Epithelial cell of esophagus (primary cell): Measurements from ENCODE around the gene DIPK2A.

Source experiments
- DNase-seq: peaks from one replicate; pipeline ENCODE4 v3.0.0; 2010; ENCODE audit warnings: low read depth
- H3K4me3 ChIP-seq: 2 replicates; pipeline ENCODE4 v1.5.1; 2011; ENCODE audit warnings: mild to moderate bottlenecking, low read length, control low read depth
- TF ChIP-seq, protein P1 (sequence below): IDR thresholded peaks from 2 replicates; pipeline ENCODE4 v1.5.1; 2011; ENCODE audit warnings: low read depth, mild to moderate bottlenecking, low read length, control low read depth, inconsistent platforms; ENCODE audit not compliant: insufficient read depth; ENCODE audit errors: missing control alignments

The DIPK2A gene

DNA sequence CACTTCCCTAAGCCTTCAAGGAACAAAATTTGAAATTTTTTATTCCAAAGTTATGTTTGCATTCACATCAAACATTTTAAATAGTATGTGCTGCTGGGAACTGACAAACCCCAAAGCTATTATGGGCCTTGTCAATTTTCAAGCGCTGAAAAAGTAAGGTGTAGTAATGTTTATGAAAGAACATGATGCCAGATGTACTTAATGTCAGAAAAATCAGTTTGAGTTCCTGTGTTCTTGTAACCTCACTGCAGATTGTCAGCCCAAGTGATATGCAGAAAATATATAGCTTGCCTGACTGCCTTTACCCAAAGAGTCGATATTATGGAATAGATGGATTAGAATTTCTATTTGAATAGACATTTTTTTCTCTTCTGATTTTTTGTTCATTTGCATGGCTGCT, 20.8 kb upstream of the DIPK2A start:
- TF ChIP-seq, protein P1, sequence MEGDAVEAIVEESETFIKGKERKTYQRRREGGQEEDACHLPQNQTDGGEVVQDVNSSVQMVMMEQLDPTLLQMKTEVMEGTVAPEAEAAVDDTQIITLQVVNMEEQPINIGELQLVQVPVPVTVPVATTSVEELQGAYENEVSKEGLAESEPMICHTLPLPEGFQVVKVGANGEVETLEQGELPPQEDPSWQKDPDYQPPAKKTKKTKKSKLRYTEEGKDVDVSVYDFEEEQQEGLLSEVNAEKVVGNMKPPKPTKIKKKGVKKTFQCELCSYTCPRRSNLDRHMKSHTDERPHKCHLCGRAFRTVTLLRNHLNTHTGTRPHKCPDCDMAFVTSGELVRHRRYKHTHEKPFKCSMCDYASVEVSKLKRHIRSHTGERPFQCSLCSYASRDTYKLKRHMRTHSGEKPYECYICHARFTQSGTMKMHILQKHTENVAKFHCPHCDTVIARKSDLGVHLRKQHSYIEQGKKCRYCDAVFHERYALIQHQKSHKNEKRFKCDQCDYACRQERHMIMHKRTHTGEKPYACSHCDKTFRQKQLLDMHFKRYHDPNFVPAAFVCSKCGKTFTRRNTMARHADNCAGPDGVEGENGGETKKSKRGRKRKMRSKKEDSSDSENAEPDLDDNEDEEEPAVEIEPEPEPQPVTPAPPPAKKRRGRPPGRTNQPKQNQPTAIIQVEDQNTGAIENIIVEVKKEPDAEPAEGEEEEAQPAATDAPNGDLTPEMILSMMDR: no peak
- no peak overlapping the region for H3K4me3 ChIP-seq
- DNase-seq: no peak

DNA sequence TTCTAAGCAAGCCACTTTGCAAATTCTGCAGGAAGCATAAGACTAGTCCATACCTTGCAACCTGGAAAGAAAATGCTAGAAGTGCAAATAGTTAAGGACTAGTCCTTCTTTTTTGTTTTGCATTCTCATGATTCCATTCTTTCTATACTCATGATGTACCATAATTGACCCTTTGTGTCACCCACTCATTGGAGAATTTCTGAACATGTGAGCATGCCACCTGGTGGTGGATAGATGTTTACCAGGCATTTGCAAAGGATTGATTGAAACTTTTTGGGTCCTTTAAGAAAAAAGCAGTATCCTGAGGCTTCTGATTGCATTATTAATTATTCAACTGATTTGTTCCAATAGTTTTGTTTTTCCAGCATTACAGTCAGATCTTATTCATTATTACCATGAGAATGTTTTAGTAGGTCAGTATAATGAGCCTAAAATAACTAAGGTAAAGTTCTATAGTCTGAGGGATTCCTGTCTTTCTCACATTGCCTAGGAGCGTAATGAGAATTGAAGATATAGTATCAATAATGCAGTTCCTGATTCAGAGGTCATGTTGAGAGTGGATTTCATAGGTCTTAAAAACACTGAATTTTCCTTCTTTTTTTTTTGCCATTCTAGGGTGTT, 20.2 kb upstream of the DIPK2A start:
- peak; percentile 59 for DNase-seq

DNA sequence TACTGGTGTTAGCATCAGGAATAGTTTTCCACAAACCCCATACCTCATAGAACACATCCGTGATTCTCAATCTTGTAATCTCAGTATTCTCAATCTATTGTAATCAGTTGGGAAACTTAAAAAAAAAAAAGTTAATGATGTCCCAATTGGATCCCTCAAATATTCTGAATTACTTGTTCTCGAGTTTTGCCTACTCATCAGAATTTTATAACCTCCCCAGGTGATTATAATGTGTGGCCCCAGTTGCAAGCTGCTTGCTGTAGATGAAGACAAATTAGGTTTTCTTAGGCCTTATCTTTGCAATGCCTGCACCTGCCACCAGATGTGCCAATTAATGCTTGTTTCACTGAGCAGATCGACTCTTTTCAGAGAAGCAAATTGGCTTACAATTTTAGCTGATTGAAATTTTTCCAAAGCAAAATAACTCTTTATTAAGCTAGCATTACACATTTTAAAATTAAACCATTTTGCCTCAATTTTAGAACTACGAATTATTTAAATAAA, 19.0 kb upstream of the DIPK2A start:
- DNase-seq: no peak
- H3K4me3 ChIP-seq: no peak overlapping the region
- TF ChIP-seq, protein P1: peak; percentile 28

More for the DNA sequence above, 20.2 kb upstream of the DIPK2A start:
- TF ChIP-seq, protein P1: peak; percentile 81
- no peak overlapping the region for H3K4me3 ChIP-seq

DNA sequence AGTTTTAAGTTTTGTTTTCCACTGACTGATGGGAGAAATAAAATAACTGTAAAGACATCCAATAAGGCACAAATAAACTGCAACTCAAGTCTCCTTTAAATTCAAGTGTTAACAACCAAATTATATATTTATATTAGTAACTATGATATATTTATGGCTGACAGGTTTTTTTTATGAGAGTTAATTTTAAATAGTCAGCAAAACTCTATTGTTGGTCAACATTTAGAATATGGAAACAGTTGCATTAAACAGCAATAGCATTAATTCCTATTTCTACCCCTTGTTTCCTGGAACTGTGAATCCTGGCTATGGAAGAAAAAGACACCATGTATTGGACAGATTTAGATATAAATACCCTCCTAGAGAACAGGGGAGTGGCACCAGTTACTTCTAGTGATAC, 16.5 kb upstream of the DIPK2A start:
- TF ChIP-seq, protein P1: no peak
- DNase-seq: no peak

DNA sequence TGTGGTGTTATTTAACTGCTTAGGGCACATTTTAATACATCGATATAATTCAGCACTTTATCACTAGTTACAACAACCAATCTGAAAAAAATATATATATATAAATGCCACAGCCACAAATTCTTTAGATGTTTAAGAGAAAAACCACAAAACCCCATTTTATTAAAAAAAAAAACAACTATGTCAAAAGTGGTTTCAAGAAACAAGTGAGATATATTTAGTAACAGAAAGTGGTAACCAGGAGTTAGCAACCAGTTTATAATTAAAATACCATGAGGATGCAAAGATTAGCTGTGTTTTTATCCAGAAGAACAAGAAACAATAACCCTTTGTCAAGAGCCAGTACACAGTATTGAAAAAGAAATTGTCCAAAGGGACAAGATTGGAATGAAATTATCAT, 14.8 kb upstream of the DIPK2A start:
- no peak for DNase-seq
- TF ChIP-seq, protein P1: no peak
- no peak overlapping the region for H3K4me3 ChIP-seq

More for the DNA sequence above, 16.5 kb upstream of the DIPK2A start:
- H3K4me3 ChIP-seq: no peak overlapping the region

DNA sequence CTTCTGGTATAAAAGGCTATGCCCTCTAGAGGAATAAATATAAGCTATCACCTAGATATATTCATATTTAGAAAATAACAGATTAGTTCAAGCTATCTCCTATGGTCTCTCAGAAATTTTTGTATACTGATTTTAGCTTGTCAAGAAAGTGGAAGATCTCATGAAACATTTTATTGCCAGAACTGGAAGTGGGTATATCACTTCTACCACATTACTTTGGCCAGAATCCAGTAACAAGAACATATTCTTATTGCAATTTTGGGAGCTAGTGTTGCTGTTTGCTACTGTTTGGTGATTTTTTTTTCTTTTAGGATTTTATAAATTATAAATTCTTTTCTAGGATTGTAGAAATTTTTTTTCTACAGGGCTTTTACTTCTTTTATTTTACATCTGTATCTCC, 14.2 kb upstream of the DIPK2A start:
- DNase-seq: no peak
- no peak overlapping the region for H3K4me3 ChIP-seq
- TF ChIP-seq, protein P1: no peak

DNA sequence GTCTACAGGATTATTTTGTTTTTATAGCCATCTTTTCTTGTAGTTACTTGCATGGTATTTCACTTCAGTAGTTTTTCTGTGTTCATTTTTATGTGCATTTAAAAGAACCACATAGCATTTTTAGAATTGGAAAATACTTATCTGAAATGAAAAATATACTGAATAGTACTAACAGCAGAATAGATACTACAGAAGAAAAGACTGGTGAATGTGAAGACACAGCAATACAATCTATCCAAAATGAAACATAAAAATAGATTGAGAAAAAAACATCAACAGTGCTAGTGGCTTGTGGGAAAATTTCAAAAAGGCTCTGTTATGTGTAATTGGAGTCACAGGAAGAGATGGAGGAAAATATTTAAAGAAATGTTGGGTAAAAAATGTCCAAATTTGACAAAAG, 12.7 kb upstream of the DIPK2A start:
- no peak overlapping the region for H3K4me3 ChIP-seq
- DNase-seq: no peak
- TF ChIP-seq, protein P1: no peak
